Mesodermal cell (in vitro differentiated cells): ENCODE measurements around the gene RBM33.
"Not testable (repeated sequence)": the region's sequence is repeated elsewhere in the genome, so short reads cannot be mapped to it uniquely, and the experiment has no call there.

Experiments
- H3K27ac ChIP-seq: 2 replicates; pipeline ENCODE4 v1.7.0; 2013; ENCODE audit warnings: mild to moderate bottlenecking, low read depth, low read length, moderate library complexity; ENCODE audit not compliant: severe bottlenecking
- H3K36me3 ChIP-seq: 2 replicates; pipeline ENCODE4 v1.7.1; 2013; ENCODE audit warnings: mild to moderate bottlenecking, low read length, moderate library complexity; ENCODE audit not compliant: control insufficient read depth, insufficient read depth
- H3K4me1 ChIP-seq: one replicate; pipeline ENCODE4 v1.7.1; 2013; ENCODE audit warnings: mild to moderate bottlenecking, low read length; ENCODE audit not compliant: insufficient read depth, control insufficient read depth, poor library complexity, severe bottlenecking
- H3K4me3 ChIP-seq: 2 replicates; pipeline ENCODE4 v1.7.0; 2013; ENCODE audit warnings: low read length, control low read depth, mild to moderate bottlenecking; ENCODE audit not compliant: insufficient read depth, poor library complexity, severe bottlenecking; ENCODE audit errors: extremely low read depth
- H3K9me3 ChIP-seq: 2 replicates; pipeline ENCODE4 v1.7.1; 2013; ENCODE audit warnings: mild to moderate bottlenecking, low read length, moderate library complexity; ENCODE audit not compliant: control insufficient read depth
- WGBS, 2 experiments: methylation state at CpG; one replicate each; pipeline ENCODE4 v1.1.5; 2013; ENCODE audit warnings: missing lambda C conversion rate in 2 of 2; ENCODE audit not compliant: insufficient coverage in 2 of 2; 5-methylcytosine and 5-hydroxymethylcytosine counted together

The RBM33 gene

GRCh38 chr7:155680864-155681263, 36.4 kb downstream of the RBM33 start:
- Histone ChIP-seq H3K9me3 (peaks cover 4% of the 10 kb centered on the region), H3K36me3 (peaks cover 72% of the 10 kb centered on the region), H3K4me3 (no peak overlapping the region), H3K27ac (no peak overlapping the region), H3K4me1 (no peaks in the 10 kb centered on the region)
- WGBS, 2 experiments = 78 to 86% methylated on average over 2 of the region's 2 CpGs

- no peak overlapping the region for H3K4me3 ChIP-seq
- no peaks in the 10 kb centered on the region for H3K4me1 ChIP-seq
- peaks cover 77% of the 10 kb centered on the region for H3K36me3 ChIP-seq
- no peak overlapping the region for H3K27ac ChIP-seq
- WGBS, 2 experiments = 93 to 100% methylated on average over 2 to 3 of the region's 5 CpGs
- H3K9me3 ChIP-seq = peaks cover 8% of the 10 kb centered on the region
Measured at GRCh38 chr7:155681663-155682062, 37.2 kb downstream of the RBM33 start.

GRCh38 chr7:155682484-155682883, 38.0 kb downstream of the RBM33 start:
- Histone ChIP-seq H3K36me3 (peaks cover 73% of the 10 kb centered on the region), H3K4me3 (no peak overlapping the region), H3K9me3 (peaks cover 8% of the 10 kb centered on the region), H3K4me1 (no peaks in the 10 kb centered on the region), H3K27ac (no peak overlapping the region)
- WGBS, 2 experiments = 91 to 96% methylated on average over 3 to 5 of the region's 5 CpGs

GRCh38 chr7:155683098-155683497, 38.6 kb downstream of the RBM33 start:
- no peaks in the 10 kb centered on the region for H3K4me1 ChIP-seq
- H3K36me3 ChIP-seq = peaks cover 72% of the 10 kb centered on the region
- peaks cover 8% of the 10 kb centered on the region for H3K9me3 ChIP-seq
- no peak overlapping the region for H3K4me3 ChIP-seq
- 87 to 91% methylated on average over 3 to 4 of the region's 5 CpGs for WGBS, 2 experiments
- H3K27ac ChIP-seq = no peak overlapping the region

GRCh38 chr7:155683714-155684113, 39.3 kb downstream of the RBM33 start:
- Histone ChIP-seq H3K4me1 (no peaks in the 10 kb centered on the region), H3K36me3 (peaks cover 67% of the 10 kb centered on the region), H3K4me3 (no peak overlapping the region), H3K27ac (no peak overlapping the region), H3K9me3 (peaks cover 8% of the 10 kb centered on the region)
- 88 to 89% methylated on average over 3 of the region's 4 CpGs for WGBS, 2 experiments

- WGBS, 2 experiments = 66 to 83% methylated on average over 1 to 5 of the region's 5 CpGs
- H3K36me3 ChIP-seq = peaks cover 61% of the 10 kb centered on the region
- no peak overlapping the region for H3K27ac ChIP-seq
- peaks cover 8% of the 10 kb centered on the region for H3K9me3 ChIP-seq
- H3K4me3 ChIP-seq = no peak overlapping the region
- H3K4me1 ChIP-seq = no peaks in the 10 kb centered on the region
Measured at GRCh38 chr7:155684543-155684942, 40.1 kb downstream of the RBM33 start.

- Histone ChIP-seq H3K4me1 (no peaks in the 10 kb centered on the region), H3K9me3 (peaks cover 8% of the 10 kb centered on the region), H3K4me3 (no peak overlapping the region), H3K27ac (no peak overlapping the region), H3K36me3 (peaks cover 59% of the 10 kb centered on the region)
- WGBS, 2 experiments = 95 to 100% methylated on average over 8 to 11 of the region's 12 CpGs
Measured at GRCh38 chr7:155685070-155685790, 40.8 kb downstream of the RBM33 start.

- no CpG with 5 or more reads among the region's 2 CpGs for WGBS, 2 experiments
- H3K9me3 ChIP-seq = peaks cover 8% of the 10 kb centered on the region
- no peaks in the 10 kb centered on the region for H3K4me1 ChIP-seq
- peaks cover 53% of the 10 kb centered on the region for H3K36me3 ChIP-seq
- H3K27ac ChIP-seq = no peak overlapping the region
- no peak overlapping the region for H3K4me3 ChIP-seq
Measured at GRCh38 chr7:155685791-155686160, 41.3 kb downstream of the RBM33 start.

GRCh38 chr7:155686620-155687324, 42.3 kb downstream of the RBM33 start:
- not testable (repeated sequence) for H3K4me3 ChIP-seq, H3K27ac ChIP-seq, H3K4me1 ChIP-seq, H3K9me3 ChIP-seq
- H3K36me3 ChIP-seq = peaks cover 46% of the 10 kb centered on the region
- no CpG with 5 or more reads among the region's 2 CpGs for WGBS, 2 experiments

GRCh38 chr7:155688237-155688636, 43.8 kb downstream of the RBM33 start:
- H3K9me3 ChIP-seq, H3K4me1 ChIP-seq, H3K4me3 ChIP-seq, H3K27ac ChIP-seq: not testable (repeated sequence)
- H3K36me3 ChIP-seq = peaks cover 36% of the 10 kb centered on the region
- WGBS, 2 experiments = no CpG with 5 or more reads among the region's 2 CpGs

- H3K36me3 ChIP-seq = peaks cover 12% of the 10 kb centered on the region
- not testable (repeated sequence) for H3K9me3 ChIP-seq, H3K4me3 ChIP-seq, H3K4me1 ChIP-seq, H3K27ac ChIP-seq
- WGBS, 2 experiments = no CpG with 5 or more reads among the region's 3 CpGs
Measured at GRCh38 chr7:155690655-155691054, 46.2 kb downstream of the RBM33 start.
